Heart left ventricle (tissue), 16 donors: ENCODE measurements around the gene PCCA. TPM values are rescaled to one million over a fixed set of nuclear protein-coding genes. Genes with fewer than 3 reads are reported as not detected.

ENCODE experiments used
- ATAC-seq, 4 donors: fragments of 200-7000 bp; cut with Tn5 transposase; one replicate each; pipeline ENCODE4 v1.9.1; 2020 to 2022; ENCODE audit warnings: moderate library complexity in 4 of 4, mild to moderate bottlenecking in 3 of 4, moderate number of reproducible peaks in 1 of 4
- DNase-seq, 5 donors: peaks; one replicate each; pipeline ENCODE4 v3.0.0-alpha.2; 2020
- H3K27ac ChIP-seq, 12 donors: fragments of 200-600 bp; sonication (generic) in 4 of 12; one replicate each; pipeline versions ENCODE4 v1.5.0 to v1.8.0; 2016 to 2022; ENCODE audit warnings: mild to moderate bottlenecking in 2 of 12
- H3K27me3 ChIP-seq, 9 donors: fragments of 200-600 bp; sonication (generic) in 2 of 9; one replicate each; pipeline versions ENCODE4 v1.5.1 to v1.8.0; 2016 to 2022; ENCODE audit warnings: mild to moderate bottlenecking in 3 of 9
- H3K36me3 ChIP-seq, 9 donors: fragments of 200-600 bp; sonication (generic) in 2 of 9; one replicate each; pipeline versions ENCODE4 v1.5.0 to v1.8.0; 2018 to 2022; ENCODE audit warnings: mild to moderate bottlenecking in 2 of 9
- H3K4me1 ChIP-seq, 12 donors: fragments of 200-600 bp; sonication (generic) in 4 of 12; one replicate each; pipeline versions ENCODE4 v1.5.0 to v1.8.0; 2016 to 2022; ENCODE audit warnings: mild to moderate bottlenecking in 3 of 12
- H3K4me3 ChIP-seq, 12 donors: fragments of 200-600 bp; sonication (generic) in 4 of 12; one replicate each; pipeline versions ENCODE4 v1.5.0 to v1.8.0; 2017 to 2022; ENCODE audit warnings: mild to moderate bottlenecking in 9 of 12, moderate library complexity in 4 of 12
- H3K9me3 ChIP-seq, 12 donors: fragments of 200-600 bp; sonication (generic) in 4 of 12; one replicate each; pipeline versions ENCODE4 v1.5.0 to v1.8.0; 2016 to 2022; ENCODE audit warnings: mild to moderate bottlenecking in 1 of 12
- POLR2A ChIP-seq, 2 donors: fragments of 450-650 bp; IDR thresholded peaks; one replicate each; pipeline ENCODE4 v1.6.1; 2017; ENCODE audit warnings: antibody characterized with exemption in 2 of 2, mild to moderate bottlenecking in 2 of 2, moderate library complexity in 2 of 2
- WGBS, 4 donors: extraction: QIAGEN DNeasy Blood & Tissue Kit in 2 of 4; methylation state at CpG; one replicate each; pipeline versions ENCODE4 v1.1.5 to v1.1.7; 2013 to 2018; 5-methylcytosine and 5-hydroxymethylcytosine counted together
- intact Hi-C, 10 donors: fragments of 100-400 bp; cut with DNase I; formaldehyde crosslinking; loops; one replicate each; pipeline versions ENCODE4 v1.11.1 to v1.14.2; 2022
- polyA plus RNA-seq, 2 donors: library from polyadenylated mRNA; stranded (reverse); fragments of 200-250 nt; gene quantifications; one replicate each; pipeline ENCODE4 v1.2.3, GENCODE V29; 2013
- total RNA-seq, 9 donors: library from RNA; depleted of rRNA in 2 of 9; stranded (reverse); fragments of >200 nt in 2 of 9; fragmentation: NEBNext Ultra II Directional in 3 of 9; extraction: Animal tissue kit (Norgen Biotek cat#: 25700) in 3 of 9; gene quantifications; one replicate each; pipeline versions ENCODE4 v1.1.0 to v1.2.4, GENCODE V29; 2016 to 2023
- TF ChIP-seq, protein P1 (sequence below), 12 donors: fragments of 200-600 bp; sonication (generic) in 4 of 12; IDR thresholded peaks; one replicate each; pipeline versions ENCODE4 v1.5.0 to v1.8.0; 2018 to 2022; ENCODE audit warnings: antibody characterized with exemption in 12 of 12, mild to moderate bottlenecking in 5 of 12
- donor health status: ischemic (EF 13 %, LVEDD 7.1; RV severe dilation, severe dysfunction).
- donor health status: healthy with polysubstance abuse.
- donor health status: DM: no; HTN: yes; CAD: no.
- donor health status: DM: no; HTN: no; CAD: no.
- donor health status: ischemic (EF 25% LVEDD 6.9; RV normal size, moderate dysfunction).
- donor health status: ischemic (EF 25% LVEDD 5.7; RV mildly dilated, moderate dysfunction).
- donor health status: healthy.
- donor health status: DM: yes; HTN: yes; CAD: no.
- donor health status: ischemic (EF 35%, LVEDD 5.7; RV mildly dilated, moderate dysfunction).
- donor health status: nonischemic (EF 11% LVEDD 7.7; RV severe dilation, severe dysfunction).
- donor health status: DM: yes; HTN: yes; CAD: no.
- donor health status: PGD.
- donor health status: ischemic (EF 29% LVEDD 5.4; RV normal size, mild dysfunction).
- donor health status: nonischemic (EF 23%, LVEDD 6.1; RV moderate dilation, normal function).

PCCA gene
- total and polyA plus RNA-seq, 11 donors = 25.6 to 67.0 (median 40.9) TPM

- WGBS, 4 donors = 79 to 89% (median 83%) methylated on average over 2 of the region's 2 CpGs
- H3K4me1 ChIP-seq = peaks cover 0 to 29% (median 17%) of the 10 kb centered on the region in 12 donors
These were observed 13.1 kb downstream of the PCCA start for GRCh38 chr13:100102042-100102441.

GRCh38 chr13:100106005-100106404 lies 17.1 kb downstream of the PCCA start:
- no peak for ATAC-seq
- WGBS, 4 donors = 85 to 94% (median 88%) methylated on average over 2 of the region's 2 CpGs

More at GRCh38 chr13:100102042-100102441, 13.1 kb downstream of the PCCA start:
- Histone ChIP-seq H3K36me3 (peaks cover 0 to 16% (median 6%) of the 10 kb centered on the region in 9 donors), H3K9me3 (no peaks in the 10 kb centered on the region), H3K4me3 (no peak overlapping the region), H3K27me3 (no peaks in the 10 kb centered on the region), H3K27ac (no peak overlapping the region)
- intact Hi-C loops = no loop called here
- no peak for TF ChIP-seq POLR2A (IDR thresholded peaks at IDR 0.05)
- TF ChIP-seq, protein P1, sequence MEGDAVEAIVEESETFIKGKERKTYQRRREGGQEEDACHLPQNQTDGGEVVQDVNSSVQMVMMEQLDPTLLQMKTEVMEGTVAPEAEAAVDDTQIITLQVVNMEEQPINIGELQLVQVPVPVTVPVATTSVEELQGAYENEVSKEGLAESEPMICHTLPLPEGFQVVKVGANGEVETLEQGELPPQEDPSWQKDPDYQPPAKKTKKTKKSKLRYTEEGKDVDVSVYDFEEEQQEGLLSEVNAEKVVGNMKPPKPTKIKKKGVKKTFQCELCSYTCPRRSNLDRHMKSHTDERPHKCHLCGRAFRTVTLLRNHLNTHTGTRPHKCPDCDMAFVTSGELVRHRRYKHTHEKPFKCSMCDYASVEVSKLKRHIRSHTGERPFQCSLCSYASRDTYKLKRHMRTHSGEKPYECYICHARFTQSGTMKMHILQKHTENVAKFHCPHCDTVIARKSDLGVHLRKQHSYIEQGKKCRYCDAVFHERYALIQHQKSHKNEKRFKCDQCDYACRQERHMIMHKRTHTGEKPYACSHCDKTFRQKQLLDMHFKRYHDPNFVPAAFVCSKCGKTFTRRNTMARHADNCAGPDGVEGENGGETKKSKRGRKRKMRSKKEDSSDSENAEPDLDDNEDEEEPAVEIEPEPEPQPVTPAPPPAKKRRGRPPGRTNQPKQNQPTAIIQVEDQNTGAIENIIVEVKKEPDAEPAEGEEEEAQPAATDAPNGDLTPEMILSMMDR (IDR thresholded peaks at IDR 0.05) = no peak
- no peak for DNase-seq
- no peak for ATAC-seq

GRCh38 chr13:100106705-100107104 lies 17.8 kb downstream of the PCCA start:
- Histone ChIP-seq H3K4me3 (no peak overlapping the region), H3K27me3 (no peaks in the 10 kb centered on the region), H3K4me1 (peaks cover 0 to 1% (median 0%) of the 10 kb centered on the region in 12 donors), H3K27ac (no peak overlapping the region), H3K36me3 (peaks cover 0 to 19% (median 7%) of the 10 kb centered on the region in 9 donors), H3K9me3 (no peaks in the 10 kb centered on the region)
- DNase-seq (no peak), ATAC-seq (no peak)
- intact Hi-C loops = no loop called here
- 89 to 96% (median 91%) methylated on average over 4 of the region's 4 CpGs for WGBS, 4 donors
- no peak for TF ChIP-seq POLR2A (IDR thresholded peaks at IDR 0.05)
- TF ChIP-seq, protein P1 (IDR thresholded peaks at IDR 0.05) = no peak

More at GRCh38 chr13:100106005-100106404, 17.1 kb downstream of the PCCA start:
- TF ChIP-seq, protein P1 (IDR thresholded peaks at IDR 0.05) = no peak
- TF ChIP-seq POLR2A (IDR thresholded peaks at IDR 0.05) = no peak
- no peak for DNase-seq
- Histone ChIP-seq H3K4me1 (peaks cover 0 to 8% (median under 1%) of the 10 kb centered on the region in 12 donors), H3K36me3 (peaks cover 0 to 16% (median 6%) of the 10 kb centered on the region in 9 donors), H3K4me3 (no peak overlapping the region), H3K27ac (no peak overlapping the region), H3K27me3 (no peaks in the 10 kb centered on the region), H3K9me3 (no peaks in the 10 kb centered on the region)
- intact Hi-C loops = no loop called here

DNA sequence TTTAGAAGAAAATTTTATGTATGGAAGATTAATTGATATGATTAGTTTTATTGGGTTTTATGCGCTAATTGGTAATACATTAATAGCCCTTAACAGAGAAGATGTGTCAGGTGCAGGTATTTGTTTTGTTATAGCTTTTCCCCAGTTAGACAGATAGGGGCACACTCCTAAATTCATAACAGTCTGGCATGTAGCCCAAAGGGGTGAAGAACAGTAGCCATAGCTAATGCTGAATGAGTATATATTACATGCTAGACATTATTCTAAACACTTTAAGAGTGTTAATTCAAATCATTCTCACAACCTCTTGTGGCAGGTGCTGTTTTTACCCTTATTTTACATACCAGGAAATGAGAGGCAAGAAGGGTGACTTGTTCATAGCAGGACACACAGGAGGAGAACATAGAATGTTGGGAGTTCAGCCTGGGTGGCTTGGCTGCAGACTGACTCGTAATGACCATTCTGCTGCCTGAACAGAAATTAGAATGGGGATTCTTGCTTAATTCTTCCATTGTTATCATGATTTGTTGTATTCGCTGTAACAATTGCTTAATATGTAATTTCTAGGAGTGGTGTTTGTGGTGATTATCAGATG lies 20.1 kb downstream of the PCCA start:
- ATAC-seq = no peak
- H3K27me3 ChIP-seq = no peaks in the 10 kb centered on the region
- 92 to 94% (median 92%) methylated on average over 3 of the region's 3 CpGs for WGBS, 4 donors
- peaks cover 0 to 37% (median 22%) of the 10 kb centered on the region in 9 donors for H3K36me3 ChIP-seq
- no peak overlapping the region for H3K4me3 ChIP-seq
- H3K9me3 ChIP-seq = no peaks in the 10 kb centered on the region
- H3K4me1 ChIP-seq = no peaks in the 10 kb centered on the region
- intact Hi-C loops = no loop called here
- H3K27ac ChIP-seq = no peak overlapping the region
- DNase-seq = no peak
- TF ChIP-seq POLR2A (IDR thresholded peaks at IDR 0.05) = no peak
- TF ChIP-seq, protein P1 (IDR thresholded peaks at IDR 0.05) = no peak
